Right atrium auricular region (tissue), 2 donors: ENCODE measurements around the gene TNMD. TPM values are rescaled to one million over a fixed set of nuclear protein-coding genes. Genes with fewer than 3 reads are reported as not detected.

Source experiments
- DNase-seq: peaks from one replicate; pipeline ENCODE4 v3.0.0-alpha.2; 2019; ENCODE audit warnings: low spot score
- H3K27ac ChIP-seq, 2 donors: fragments of 200-600 bp; sonication (generic); 1 replicate in 1 of 2; 2 replicates in 1 of 2; pipeline ENCODE4 v1.5.1; 2016 to 2019
- H3K27me3 ChIP-seq, 2 donors: fragments of 200-600 bp; sonication (generic); one replicate each; pipeline versions ENCODE4 v1.5.1 to v1.6.0; 2017 to 2019
- H3K36me3 ChIP-seq: fragments of 200-600 bp; sonication (generic); one replicate; pipeline ENCODE4 v1.5.1; 2016
- H3K4me1 ChIP-seq, 2 donors: fragments of 200-600 bp; sonication (generic); one replicate each; pipeline versions ENCODE4 v1.5.1 to v1.6.0; 2017 to 2019
- H3K4me3 ChIP-seq, 2 donors: fragments of 200-600 bp; sonication (generic); 1 replicate in 1 of 2; 2 replicates in 1 of 2; pipeline ENCODE4 v1.5.1; 2017 to 2019; ENCODE audit warnings: mild to moderate bottlenecking in 1 of 2, moderate library complexity in 1 of 2
- H3K9me3 ChIP-seq, 2 donors: fragments of 200-600 bp; sonication (generic); one replicate each; pipeline ENCODE4 v1.5.1; 2019
- total RNA-seq, 2 donors: library from RNA; depleted of rRNA; stranded (reverse); fragments of >200 nt; gene quantifications; one replicate each; pipeline ENCODE4 v1.1.0, GENCODE V29; 2016
- TF ChIP-seq, protein P1 (sequence below), 2 donors: fragments of 200-600 bp; sonication (generic); IDR thresholded peaks; one replicate each; pipeline ENCODE4 v1.5.1; 2019; ENCODE audit warnings: antibody characterized with exemption in 2 of 2

The TNMD gene
- total RNA-seq, 2 donors from 2014 or later, result 1.3 TPM; not detected in 1

DNA sequence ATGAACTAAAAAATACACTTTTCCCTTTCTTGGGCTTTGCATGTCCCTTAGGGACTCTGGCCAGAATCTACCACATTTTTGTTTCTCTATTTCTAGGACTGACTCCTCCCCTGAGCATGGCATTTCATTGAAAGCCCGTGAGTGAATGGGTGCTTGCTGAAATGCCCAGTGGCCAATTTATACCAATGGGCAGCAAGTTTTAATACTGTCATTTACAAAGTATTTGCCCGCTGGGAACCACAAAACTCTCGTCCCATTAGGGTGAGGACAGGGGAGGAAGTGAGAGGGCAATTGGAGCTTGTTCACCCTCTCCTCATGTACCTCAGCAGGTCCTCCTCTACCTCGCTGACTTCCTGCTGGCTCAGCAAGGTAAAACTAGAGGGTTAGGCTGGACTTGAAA lies 60.4 kb downstream of the TNMD start:
- Histone ChIP-seq H3K36me3 (no peaks in the 10 kb centered on the region), H3K4me3 (peak overlapping the region; percentile 32 to 37), H3K27me3 (no peaks in the 10 kb centered on the region), H3K4me1 (peaks cover 0 to 3% of the 10 kb centered on the region in 2 donors), H3K27ac (peak overlapping the region; percentile 55 to 77), H3K9me3 (no peaks in the 10 kb centered on the region)
- DNase-seq, result no peak
- TF ChIP-seq, protein P1, sequence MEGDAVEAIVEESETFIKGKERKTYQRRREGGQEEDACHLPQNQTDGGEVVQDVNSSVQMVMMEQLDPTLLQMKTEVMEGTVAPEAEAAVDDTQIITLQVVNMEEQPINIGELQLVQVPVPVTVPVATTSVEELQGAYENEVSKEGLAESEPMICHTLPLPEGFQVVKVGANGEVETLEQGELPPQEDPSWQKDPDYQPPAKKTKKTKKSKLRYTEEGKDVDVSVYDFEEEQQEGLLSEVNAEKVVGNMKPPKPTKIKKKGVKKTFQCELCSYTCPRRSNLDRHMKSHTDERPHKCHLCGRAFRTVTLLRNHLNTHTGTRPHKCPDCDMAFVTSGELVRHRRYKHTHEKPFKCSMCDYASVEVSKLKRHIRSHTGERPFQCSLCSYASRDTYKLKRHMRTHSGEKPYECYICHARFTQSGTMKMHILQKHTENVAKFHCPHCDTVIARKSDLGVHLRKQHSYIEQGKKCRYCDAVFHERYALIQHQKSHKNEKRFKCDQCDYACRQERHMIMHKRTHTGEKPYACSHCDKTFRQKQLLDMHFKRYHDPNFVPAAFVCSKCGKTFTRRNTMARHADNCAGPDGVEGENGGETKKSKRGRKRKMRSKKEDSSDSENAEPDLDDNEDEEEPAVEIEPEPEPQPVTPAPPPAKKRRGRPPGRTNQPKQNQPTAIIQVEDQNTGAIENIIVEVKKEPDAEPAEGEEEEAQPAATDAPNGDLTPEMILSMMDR (IDR thresholded peaks at IDR 0.05), result no peak

DNA sequence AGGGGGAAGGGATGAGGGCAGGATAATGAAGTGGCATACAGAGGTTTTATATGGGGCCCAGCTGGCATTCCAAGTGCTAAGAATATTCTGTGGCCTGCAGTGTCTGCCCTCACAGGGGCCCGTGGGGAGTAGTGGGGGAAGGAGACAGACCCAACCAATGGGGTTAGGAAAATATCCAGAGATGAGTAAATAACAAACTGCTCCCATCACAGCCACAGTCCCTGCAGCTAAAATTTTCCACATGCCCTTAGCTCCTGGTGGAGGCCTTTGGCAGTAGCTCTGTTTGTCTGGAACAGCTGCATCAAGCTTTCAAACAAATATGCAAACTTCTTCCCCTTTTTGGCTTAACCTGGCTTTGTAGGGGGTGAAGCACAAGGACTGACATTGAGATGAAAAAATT lies 62.4 kb downstream of the TNMD start:
- peak overlapping the region; percentile 63 to 77 for H3K27ac ChIP-seq
- H3K4me3 ChIP-seq, result no peak overlapping the region
- DNase-seq, result no peak
- H3K27me3 ChIP-seq, result no peaks in the 10 kb centered on the region
- no peaks in the 10 kb centered on the region for H3K36me3 ChIP-seq
- H3K9me3 ChIP-seq, result no peaks in the 10 kb centered on the region
- peaks cover 0 to 3% of the 10 kb centered on the region in 2 donors for H3K4me1 ChIP-seq
- TF ChIP-seq, protein P1 (IDR thresholded peaks at IDR 0.05), result no peak

DNA sequence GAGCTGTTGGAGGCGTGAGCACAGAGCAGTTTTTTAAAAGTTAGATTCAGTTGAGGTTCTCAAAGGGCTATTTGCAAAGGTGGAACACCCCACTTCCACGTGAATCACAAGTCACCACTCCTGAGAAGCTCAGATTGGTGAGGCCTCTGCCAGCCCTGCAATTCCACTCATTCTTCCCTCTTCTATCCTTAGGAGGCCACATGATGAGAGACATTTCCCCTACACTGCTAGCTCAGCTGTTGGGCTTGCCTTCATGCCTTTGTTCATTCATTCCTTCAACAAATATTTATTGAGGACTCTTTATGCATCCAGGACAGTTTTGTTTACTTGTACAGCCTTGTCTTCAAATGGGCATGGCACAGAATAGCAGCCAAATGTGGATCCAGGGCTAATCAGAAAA lies 63.0 kb downstream of the TNMD start:
- H3K27me3 ChIP-seq, result no peaks in the 10 kb centered on the region
- peak overlapping the region; percentile 63 to 77 for H3K27ac ChIP-seq
- no peaks in the 10 kb centered on the region for H3K36me3 ChIP-seq
- no peak for DNase-seq
- H3K4me3 ChIP-seq, result no peak overlapping the region
- peaks cover 0 to 3% of the 10 kb centered on the region in 2 donors for H3K4me1 ChIP-seq
- TF ChIP-seq, protein P1 (IDR thresholded peaks at IDR 0.05), result no peak
- H3K9me3 ChIP-seq, result no peaks in the 10 kb centered on the region

DNA sequence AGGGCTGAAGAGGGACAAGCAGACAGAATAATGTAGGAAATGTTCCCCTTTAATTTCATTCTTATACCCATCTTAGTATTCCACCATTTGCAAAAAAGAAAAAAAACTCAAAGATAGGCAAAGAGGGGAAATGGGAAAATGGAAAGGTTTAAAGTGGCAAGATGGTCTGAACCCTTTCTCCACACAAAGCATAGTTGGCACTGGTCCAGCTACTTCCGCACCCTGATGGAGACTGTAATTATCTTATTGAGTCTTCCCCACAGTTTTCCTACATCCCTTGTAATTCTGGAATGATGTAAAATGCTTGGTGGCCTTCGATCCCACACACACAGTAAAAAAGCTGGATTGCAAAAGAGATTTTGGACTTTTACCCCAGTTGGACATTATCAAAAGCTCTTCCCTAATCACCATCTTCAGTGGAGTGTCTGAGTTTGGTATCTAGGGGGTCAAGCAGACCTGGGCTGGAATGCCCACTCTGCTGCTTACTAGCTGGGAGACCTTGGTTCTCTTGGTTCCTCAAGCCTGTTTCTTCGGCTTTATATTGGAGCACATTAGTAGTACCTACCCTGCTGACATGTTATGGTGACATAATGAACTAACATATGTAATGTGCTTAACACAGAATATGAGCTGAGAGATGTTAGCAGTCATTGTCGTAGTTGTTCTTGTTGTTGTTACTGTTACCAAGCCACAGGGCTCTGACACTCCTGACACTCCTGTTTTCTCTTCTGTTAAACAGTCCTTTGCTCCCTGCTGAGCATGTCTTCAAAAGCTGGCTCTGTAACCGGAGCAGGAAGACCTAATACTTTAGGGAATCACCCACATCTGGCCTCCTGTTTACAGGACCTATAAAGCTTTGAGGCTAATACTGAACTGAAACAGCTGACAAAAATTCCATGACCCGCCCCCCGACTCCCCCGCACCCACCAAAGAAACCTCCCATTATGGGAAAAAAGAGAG lies 64.0 kb downstream of the TNMD start:
- Histone ChIP-seq H3K4me3 (no peak overlapping the region), H3K27me3 (no peaks in the 10 kb centered on the region), H3K4me1 (peaks cover 0 to 3% of the 10 kb centered on the region in 2 donors), H3K9me3 (no peaks in the 10 kb centered on the region), H3K27ac (peak overlapping the region; percentile 63 to 77), H3K36me3 (no peaks in the 10 kb centered on the region)
- no peak for DNase-seq
- TF ChIP-seq, protein P1 (IDR thresholded peaks at IDR 0.05), result no peak

Other genes with a start within 250 kb of the TNMD start
- gene PCDH19, start 174.7 kb upstream of the TNMD start, total RNA-seq, result under 1 TPM; 0.51 to 0.56 TPM
- 10 to 100 TPM in 1 of 2 donors, 1 to 10 TPM in 1; 7.5 to 12.0 TPM for gene TSPAN6, start 51.9 kb downstream of the TNMD start, total RNA-seq
- gene SRPX2, start 59.3 kb downstream of the TNMD start, total RNA-seq, result 10 to 100 TPM; 14.9 to 15.3 TPM
- 1 to 10 TPM; 3.2 to 4.8 TPM for gene SYTL4, start 147.2 kb downstream of the TNMD start, total RNA-seq
- gene CSTF2, start 235.5 kb downstream of the TNMD start, total RNA-seq, result 1 to 10 TPM; 3.6 to 5.3 TPM